ENCODE measurements around the gene GNLY. TPM values are rescaled to one million over a fixed set of nuclear protein-coding genes. Genes with fewer than 3 reads are reported as not detected.

Gene GNLY
- total RNA-seq, 1 donor from 2014 or later = not detected

DNA sequence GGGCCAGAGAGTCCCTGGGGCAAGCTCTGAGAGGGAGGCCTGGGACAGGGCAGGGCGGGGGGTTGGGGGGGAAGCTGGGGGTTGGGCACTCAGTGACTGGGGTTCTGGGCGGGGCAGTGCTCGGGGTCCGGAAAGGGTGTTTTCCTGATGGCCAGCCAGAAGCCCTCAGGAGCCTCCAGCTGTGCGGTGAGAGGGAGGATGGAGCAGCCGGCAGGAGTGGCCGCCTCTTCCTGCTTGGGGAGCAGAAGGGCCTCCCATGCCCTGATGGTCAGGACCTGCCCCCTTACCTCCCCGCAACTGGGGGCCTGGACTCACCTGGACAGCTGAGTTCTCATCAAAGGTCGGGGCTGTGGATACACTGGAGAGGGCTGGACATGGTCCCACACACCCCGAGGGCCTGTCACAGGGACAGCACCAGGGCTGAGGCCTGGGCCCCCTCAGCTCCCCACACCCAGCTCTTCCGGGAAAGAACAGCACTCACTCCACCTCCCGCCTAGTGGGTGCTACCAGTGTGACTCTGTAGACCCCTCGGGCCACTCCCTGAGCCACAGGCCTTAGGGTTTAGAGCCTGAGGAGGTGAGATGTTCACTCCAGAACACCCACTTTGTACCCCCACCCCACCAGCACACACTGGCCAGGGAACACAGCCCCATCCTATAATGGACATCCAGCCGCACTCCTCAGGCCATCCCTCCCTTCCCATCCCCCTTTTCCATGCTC is 32.9 kb upstream of the GNLY start:
- Histone ChIP-seq H4K20me1 (ENCODE audit: insufficient read depth, low read length) (no peaks in the 10 kb centered on the region), H3K9me3 (ENCODE audit: insufficient read depth, low read depth, low read length) (no peaks in the 10 kb centered on the region), H3K27ac (ENCODE audit: low read depth, low read length) (no peak overlapping the region), H2AFZ (ENCODE audit: low read depth, low read length) (no peak overlapping the region), H3K4me1 (ENCODE audit: insufficient read depth, low read length) (peaks cover 14% of the 10 kb centered on the region), H3K27me3 (ENCODE audit: insufficient read depth, low read length) (no peaks in the 10 kb centered on the region), H3K36me3 (ENCODE audit: insufficient read depth, low read length) (no peaks in the 10 kb centered on the region), H3K4me2 (ENCODE audit: low read length) (no peak overlapping the region), H3K4me3 (ENCODE audit: insufficient read depth, low read depth, low read length) (no peak overlapping the region), H3K79me2 (ENCODE audit: insufficient read depth, low read length) (no peaks in the 10 kb centered on the region), H3K9ac (ENCODE audit: low read length) (no peak overlapping the region)
- H3K4me1 Mint-ChIP-seq (ENCODE audit: low read depth, unreplicated experiment) = peaks cover 9% of the 10 kb centered on the region
- no peak overlapping the region for H3K27ac Mint-ChIP-seq (ENCODE audit: unreplicated experiment)
- H3K4me3 Mint-ChIP-seq (ENCODE audit: unreplicated experiment) = no peak overlapping the region
- peaks cover 2% of the 10 kb centered on the region for H3K27me3 Mint-ChIP-seq (ENCODE audit: low read depth, unreplicated experiment)
- DNase-seq (ENCODE audit: low read depth) (no peak), FAIRE-seq (no peak)
- TF ChIP-seq EZH2 (IDR thresholded peaks at IDR 0.05; ENCODE audit: insufficient read depth, low read length) = no peak
- H3K9me3 Mint-ChIP-seq (ENCODE audit: unreplicated experiment) = no peaks in the 10 kb centered on the region
- peaks cover 8% of the 10 kb centered on the region for H3K36me3 Mint-ChIP-seq (ENCODE audit: low read depth, unreplicated experiment)

DNA sequence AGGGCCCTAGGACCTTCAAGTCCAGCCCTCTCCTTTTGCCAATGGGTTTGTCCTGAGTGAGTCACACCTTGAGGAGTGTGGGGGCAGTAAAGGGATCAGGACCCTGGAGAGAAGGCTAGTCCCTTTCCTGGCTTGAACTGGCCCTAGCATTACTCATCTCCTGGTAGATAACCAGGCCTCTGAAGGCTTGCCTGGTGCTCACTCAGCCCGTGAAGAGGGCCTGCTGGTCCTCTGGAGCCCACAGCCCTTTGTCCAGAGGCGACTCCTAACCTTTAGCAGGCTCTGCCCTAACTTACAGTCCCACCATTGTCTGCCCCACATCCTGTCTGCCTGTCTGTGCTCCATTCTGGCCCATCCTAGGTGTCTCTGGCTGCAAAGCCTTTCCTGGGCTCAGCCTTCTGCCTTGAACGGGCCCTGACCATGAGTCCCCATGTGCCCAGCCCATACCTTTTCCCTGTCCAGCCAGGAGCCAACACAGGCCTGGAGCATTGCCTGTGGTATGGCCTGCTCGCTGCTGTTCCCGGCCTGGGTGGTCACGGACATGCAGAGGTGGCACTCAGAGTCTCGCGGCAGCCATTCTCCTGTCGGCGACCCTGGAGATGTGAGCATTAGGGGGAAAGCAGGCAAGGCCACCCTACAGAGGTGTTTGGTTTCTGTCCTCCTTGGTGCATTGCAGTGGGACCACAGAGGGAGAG is 31.1 kb upstream of the GNLY start:
- Mint-ChIP-seq H3K27me3 (ENCODE audit: low read depth, unreplicated experiment) (peaks cover 9% of the 10 kb centered on the region), H3K36me3 (ENCODE audit: low read depth, unreplicated experiment) (peaks cover 8% of the 10 kb centered on the region), H3K9me3 (ENCODE audit: unreplicated experiment) (no peaks in the 10 kb centered on the region), H3K27ac (ENCODE audit: unreplicated experiment) (peak overlapping the region; percentile 83), H3K4me3 (ENCODE audit: unreplicated experiment) (no peak overlapping the region), H3K4me1 (ENCODE audit: low read depth, unreplicated experiment) (peaks cover 9% of the 10 kb centered on the region)
- DNase-seq (ENCODE audit: low read depth) = peak; percentile 96
- H2AFZ ChIP-seq (ENCODE audit: low read depth, low read length) = no peak overlapping the region
- no peaks in the 10 kb centered on the region for H3K27me3 ChIP-seq (ENCODE audit: insufficient read depth, low read length)
- no peak overlapping the region for H3K27ac ChIP-seq (ENCODE audit: low read depth, low read length)
- FAIRE-seq = no peak
- no peaks in the 10 kb centered on the region for H3K36me3 ChIP-seq (ENCODE audit: insufficient read depth, low read length)
- no peaks in the 10 kb centered on the region for H3K79me2 ChIP-seq (ENCODE audit: insufficient read depth, low read length)
- no peaks in the 10 kb centered on the region for H3K9me3 ChIP-seq (ENCODE audit: insufficient read depth, low read depth, low read length)
- H4K20me1 ChIP-seq (ENCODE audit: insufficient read depth, low read length) = no peaks in the 10 kb centered on the region
- H3K4me2 ChIP-seq (ENCODE audit: low read length) = peak overlapping the region; percentile 38
- H3K4me3 ChIP-seq (ENCODE audit: insufficient read depth, low read depth, low read length) = no peak overlapping the region
- no peak for TF ChIP-seq EZH2 (IDR thresholded peaks at IDR 0.05; ENCODE audit: insufficient read depth, low read length)
- TF ChIP-seq, protein P1, sequence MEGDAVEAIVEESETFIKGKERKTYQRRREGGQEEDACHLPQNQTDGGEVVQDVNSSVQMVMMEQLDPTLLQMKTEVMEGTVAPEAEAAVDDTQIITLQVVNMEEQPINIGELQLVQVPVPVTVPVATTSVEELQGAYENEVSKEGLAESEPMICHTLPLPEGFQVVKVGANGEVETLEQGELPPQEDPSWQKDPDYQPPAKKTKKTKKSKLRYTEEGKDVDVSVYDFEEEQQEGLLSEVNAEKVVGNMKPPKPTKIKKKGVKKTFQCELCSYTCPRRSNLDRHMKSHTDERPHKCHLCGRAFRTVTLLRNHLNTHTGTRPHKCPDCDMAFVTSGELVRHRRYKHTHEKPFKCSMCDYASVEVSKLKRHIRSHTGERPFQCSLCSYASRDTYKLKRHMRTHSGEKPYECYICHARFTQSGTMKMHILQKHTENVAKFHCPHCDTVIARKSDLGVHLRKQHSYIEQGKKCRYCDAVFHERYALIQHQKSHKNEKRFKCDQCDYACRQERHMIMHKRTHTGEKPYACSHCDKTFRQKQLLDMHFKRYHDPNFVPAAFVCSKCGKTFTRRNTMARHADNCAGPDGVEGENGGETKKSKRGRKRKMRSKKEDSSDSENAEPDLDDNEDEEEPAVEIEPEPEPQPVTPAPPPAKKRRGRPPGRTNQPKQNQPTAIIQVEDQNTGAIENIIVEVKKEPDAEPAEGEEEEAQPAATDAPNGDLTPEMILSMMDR (IDR thresholded peaks at IDR 0.05; ENCODE audit: insufficient read depth, low read depth, low read length) = no peak
- H3K9ac ChIP-seq (ENCODE audit: low read length) = no peak overlapping the region
- peaks cover 14% of the 10 kb centered on the region for H3K4me1 ChIP-seq (ENCODE audit: insufficient read depth, low read length)

DNA sequence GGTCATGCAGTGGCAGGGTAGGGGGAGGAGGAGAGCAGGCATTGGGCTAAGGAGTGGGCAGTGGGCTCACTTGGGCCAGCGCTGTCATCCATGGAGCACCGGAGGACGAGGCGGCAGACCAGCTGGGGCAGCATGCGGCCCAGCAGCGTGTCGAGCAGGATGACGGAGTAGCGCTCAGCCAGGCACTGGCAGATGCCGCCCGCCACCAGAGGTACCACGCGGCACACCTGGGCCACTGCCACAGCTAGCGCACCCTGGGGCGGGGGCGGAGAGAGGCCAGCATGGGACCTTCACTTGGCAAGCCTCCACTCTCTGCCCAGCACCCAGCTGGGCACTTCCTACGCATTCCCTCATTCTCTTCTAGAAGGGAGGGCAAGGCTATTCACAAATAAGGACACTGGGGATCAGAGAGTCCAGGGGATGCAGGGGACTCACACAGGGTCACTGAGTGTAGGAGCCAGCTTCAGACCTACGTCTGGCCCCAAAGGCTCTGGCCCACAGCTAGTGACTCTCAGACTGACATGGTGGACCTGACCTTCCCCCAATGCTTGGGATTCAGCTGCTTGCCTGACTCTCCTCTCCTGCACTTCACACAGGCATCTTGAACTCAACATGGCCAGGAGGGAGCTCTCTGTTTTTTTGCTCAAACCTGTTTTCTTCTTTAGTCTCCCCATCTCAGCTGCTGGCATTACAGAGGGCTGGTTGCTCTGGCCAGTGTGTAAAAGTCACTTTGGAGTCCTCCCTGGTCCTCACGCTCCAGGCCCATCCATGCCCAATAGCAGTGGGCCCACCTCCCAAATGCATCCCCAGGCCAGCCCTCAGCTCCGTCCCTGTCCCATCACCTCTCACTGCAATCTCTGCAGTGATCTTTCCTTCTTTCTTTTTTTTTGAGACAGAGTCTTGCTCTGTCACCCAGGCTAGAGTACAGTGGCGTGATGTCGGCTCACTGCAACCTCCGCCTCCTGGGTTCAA is 30.3 kb upstream of the GNLY start:
- Histone ChIP-seq H3K9me3 (ENCODE audit: insufficient read depth, low read depth, low read length) (no peaks in the 10 kb centered on the region), H2AFZ (ENCODE audit: low read depth, low read length) (no peak overlapping the region), H3K4me1 (ENCODE audit: insufficient read depth, low read length) (peaks cover 17% of the 10 kb centered on the region), H3K4me3 (ENCODE audit: insufficient read depth, low read depth, low read length) (no peak overlapping the region), H4K20me1 (ENCODE audit: insufficient read depth, low read length) (no peaks in the 10 kb centered on the region), H3K4me2 (ENCODE audit: low read length) (no peak overlapping the region), H3K27me3 (ENCODE audit: insufficient read depth, low read length) (no peaks in the 10 kb centered on the region), H3K9ac (ENCODE audit: low read length) (no peak overlapping the region), H3K79me2 (ENCODE audit: insufficient read depth, low read length) (no peaks in the 10 kb centered on the region), H3K27ac (ENCODE audit: low read depth, low read length) (no peak overlapping the region), H3K36me3 (ENCODE audit: insufficient read depth, low read length) (no peaks in the 10 kb centered on the region)
- no peaks in the 10 kb centered on the region for H3K9me3 Mint-ChIP-seq (ENCODE audit: unreplicated experiment)
- FAIRE-seq (no peak), DNase-seq (ENCODE audit: low read depth) (no peak)
- peaks cover 3% of the 10 kb centered on the region for H3K36me3 Mint-ChIP-seq (ENCODE audit: low read depth, unreplicated experiment)
- no peak overlapping the region for H3K27ac Mint-ChIP-seq (ENCODE audit: unreplicated experiment)
- H3K27me3 Mint-ChIP-seq (ENCODE audit: low read depth, unreplicated experiment) = peaks cover 14% of the 10 kb centered on the region
- H3K4me3 Mint-ChIP-seq (ENCODE audit: unreplicated experiment) = no peak overlapping the region
- TF ChIP-seq, protein P1 (IDR thresholded peaks at IDR 0.05; ENCODE audit: insufficient read depth, low read depth, low read length) = no peak
- TF ChIP-seq EZH2 (IDR thresholded peaks at IDR 0.05; ENCODE audit: insufficient read depth, low read length) = no peak
- H3K4me1 Mint-ChIP-seq (ENCODE audit: low read depth, unreplicated experiment) = peaks cover 8% of the 10 kb centered on the region

Measured in astrocyte (in vitro differentiated cells and primary cell).